Activated T-helper 1 cell treated with anti-CD3 and anti-CD28 coated beads, Interleukin-12 subunit alpha, Interleukin-12 subunit beta, Interleukin-2, Interleukin-4 antibody, amounts not matched to agents 30 ng/mL and 10 ng/mL and 1 ng/mL, durations not matched to agents 14 hours and 24 hours and 36 hours (primary cell): ENCODE measurements around the gene SMG9. TPM values are rescaled to one million over a fixed set of nuclear protein-coding genes. Genes with fewer than 3 reads are reported as not detected.
"Not testable (repeated sequence)": the region's sequence is repeated elsewhere in the genome, so short reads cannot be mapped to it uniquely, and the experiment has no call there.

Source experiments
- DNase-seq: peaks from one replicate; pipeline ENCODE4 v3.0.0; 2021; ENCODE audit warnings: low spot score
- H3K27ac Mint-ChIP-seq: one replicate; pipeline ENCODE4 v1.8.0; 2021; ENCODE audit warnings: mild to moderate bottlenecking, mixed read lengths
- H3K27me3 Mint-ChIP-seq: one replicate; pipeline ENCODE4 v1.8.0; 2022; ENCODE audit warnings: mild to moderate bottlenecking, moderate library complexity, mixed read lengths; ENCODE audit not compliant: insufficient read depth
- H3K36me3 Mint-ChIP-seq: one replicate; pipeline ENCODE4 v1.8.0; 2021; ENCODE audit warnings: low read depth, mixed read lengths
- H3K4me1 Mint-ChIP-seq: one replicate; pipeline ENCODE4 v1.8.0; 2021; ENCODE audit warnings: low read depth, mixed read lengths
- H3K4me3 Mint-ChIP-seq: one replicate; pipeline ENCODE4 v1.8.0; 2021; ENCODE audit warnings: mild to moderate bottlenecking, moderate library complexity, mixed read lengths
- H3K9me3 Mint-ChIP-seq: one replicate; pipeline ENCODE4 v1.8.0; 2021; ENCODE audit warnings: mixed read lengths
- intact Hi-C: fragments of 100-400 bp; cut with micrococcal nuclease; formaldehyde crosslinking; loops from one replicate; pipeline ENCODE4 v1.15.1; 2024
- total RNA-seq: library from RNA; stranded (reverse); gene quantifications from 2 replicates; pipeline ENCODE4 v1.2.3, GENCODE V29; 2022

Gene SMG9
- total RNA-seq, 1 donor from 2014 or later, result 89.2 TPM

GRCh38 chr19:43776286-43776685, 21.5 kb upstream of the SMG9 start:
- peak overlapping the region; percentile 83 for H3K27ac Mint-ChIP-seq
- no peak for DNase-seq
- peaks cover 49% of the 10 kb centered on the region for H3K36me3 Mint-ChIP-seq
- H3K4me3 Mint-ChIP-seq, result peak overlapping the region; percentile 85
- H3K4me1 Mint-ChIP-seq, result peaks cover 57% of the 10 kb centered on the region
- intact Hi-C loops, result loop anchor here (1.0 kb wide), 1 partner anchor 11 kb away; no protein-coding TSS in a partner anchor
- no peaks in the 10 kb centered on the region for H3K27me3 Mint-ChIP-seq
- no peaks in the 10 kb centered on the region for H3K9me3 Mint-ChIP-seq

- H3K27ac Mint-ChIP-seq, result peak overlapping the region; percentile 83
- no peak for DNase-seq
- peaks cover 58% of the 10 kb centered on the region for H3K36me3 Mint-ChIP-seq
- peaks cover 58% of the 10 kb centered on the region for H3K4me1 Mint-ChIP-seq
- intact Hi-C loops, result no loop called here
- H3K9me3 Mint-ChIP-seq, result no peaks in the 10 kb centered on the region
- no peaks in the 10 kb centered on the region for H3K27me3 Mint-ChIP-seq
- peak overlapping the region; percentile 66 for H3K4me3 Mint-ChIP-seq
Observed at GRCh38 chr19:43775299-43775890, 20.6 kb upstream of the SMG9 start.

GRCh38 chr19:43774940-43775258, 20.1 kb upstream of the SMG9 start:
- H3K27ac Mint-ChIP-seq, H3K4me3 Mint-ChIP-seq, H3K27me3 Mint-ChIP-seq, H3K9me3 Mint-ChIP-seq, intact Hi-C loops, DNase-seq: not testable (repeated sequence)
- peaks cover 62% of the 10 kb centered on the region for H3K4me1 Mint-ChIP-seq
- H3K36me3 Mint-ChIP-seq, result peaks cover 63% of the 10 kb centered on the region

GRCh38 chr19:43774103-43774939, 19.6 kb upstream of the SMG9 start:
- Mint-ChIP-seq H3K27ac (no peak overlapping the region), H3K36me3 (peaks cover 62% of the 10 kb centered on the region), H3K27me3 (no peaks in the 10 kb centered on the region), H3K4me1 (peaks cover 62% of the 10 kb centered on the region), H3K9me3 (no peaks in the 10 kb centered on the region), H3K4me3 (no peak overlapping the region)
- intact Hi-C loops, result no loop called here
- DNase-seq, result no peak

GRCh38 chr19:43773725-43774102, 19.0 kb upstream of the SMG9 start:
- no peak for DNase-seq
- peaks cover 64% of the 10 kb centered on the region for H3K4me1 Mint-ChIP-seq
- H3K27me3 Mint-ChIP-seq, result no peaks in the 10 kb centered on the region
- no peak overlapping the region for H3K27ac Mint-ChIP-seq
- intact Hi-C loops, result no loop called here
- no peaks in the 10 kb centered on the region for H3K9me3 Mint-ChIP-seq
- H3K36me3 Mint-ChIP-seq, result peaks cover 67% of the 10 kb centered on the region
- no peak overlapping the region for H3K4me3 Mint-ChIP-seq

- Mint-ChIP-seq H3K4me3 (no peak overlapping the region), H3K36me3 (peaks cover 77% of the 10 kb centered on the region), H3K9me3 (no peaks in the 10 kb centered on the region), H3K27me3 (no peaks in the 10 kb centered on the region), H3K4me1 (peaks cover 71% of the 10 kb centered on the region), H3K27ac (no peak overlapping the region)
- intact Hi-C loops, result loop anchor here (5.0 kb wide), 1 partner anchor 242 kb away; the partner anchor contains the start of gene ETHE1
- DNase-seq, result no peak
Observed at GRCh38 chr19:43769256-43769655, 14.5 kb upstream of the SMG9 start.

GRCh38 chr19:43768273-43769050, 13.7 kb upstream of the SMG9 start:
- Mint-ChIP-seq H3K27ac (peak overlapping the region; percentile 73), H3K4me1 (peaks cover 76% of the 10 kb centered on the region), H3K4me3 (no peak overlapping the region), H3K27me3 (no peaks in the 10 kb centered on the region), H3K36me3 (peaks cover 78% of the 10 kb centered on the region), H3K9me3 (no peaks in the 10 kb centered on the region)
- DNase-seq, result no peak
- intact Hi-C loops, result loop anchor here (5.0 kb wide), 1 partner anchor 241 kb away; the partner anchor contains the start of gene ETHE1

GRCh38 chr19:43767818-43768217, 13.1 kb upstream of the SMG9 start:
- H3K36me3 Mint-ChIP-seq, result peaks cover 78% of the 10 kb centered on the region
- intact Hi-C loops, result loop anchor here (5.0 kb wide), 1 partner anchor 241 kb away; the partner anchor contains the start of gene ETHE1
- H3K4me3 Mint-ChIP-seq, result no peak overlapping the region
- H3K9me3 Mint-ChIP-seq, result no peaks in the 10 kb centered on the region
- peaks cover 79% of the 10 kb centered on the region for H3K4me1 Mint-ChIP-seq
- no peak for DNase-seq
- peak overlapping the region; percentile 90 for H3K27ac Mint-ChIP-seq
- H3K27me3 Mint-ChIP-seq, result no peaks in the 10 kb centered on the region

- Mint-ChIP-seq H3K27me3 (no peaks in the 10 kb centered on the region), H3K4me3 (no peak overlapping the region), H3K4me1 (peaks cover 84% of the 10 kb centered on the region), H3K36me3 (peaks cover 78% of the 10 kb centered on the region), H3K9me3 (no peaks in the 10 kb centered on the region), H3K27ac (peak overlapping the region; percentile 90)
- intact Hi-C loops, result loop anchor here (5.0 kb wide), 1 partner anchor 240 kb away; the partner anchor contains the start of gene ETHE1
- DNase-seq, result no peak
Observed at GRCh38 chr19:43767316-43767715, 12.6 kb upstream of the SMG9 start.

- no peak for DNase-seq
- H3K36me3 Mint-ChIP-seq, result peaks cover 79% of the 10 kb centered on the region
- H3K4me1 Mint-ChIP-seq, result peaks cover 88% of the 10 kb centered on the region
- peak overlapping the region; percentile 90 for H3K27ac Mint-ChIP-seq
- no peaks in the 10 kb centered on the region for H3K9me3 Mint-ChIP-seq
- H3K4me3 Mint-ChIP-seq, result peak overlapping the region; percentile 50
- H3K27me3 Mint-ChIP-seq, result no peaks in the 10 kb centered on the region
- intact Hi-C loops, result loop anchor here (1.0 to 5.0 kb wide), 2 partner anchors 43 to 239 kb away; partner anchors contain the start of gene ETHE1
Observed at GRCh38 chr19:43766755-43767043, 11.9 kb upstream of the SMG9 start.

GRCh38 chr19:43765109-43765876, 10.5 kb upstream of the SMG9 start:
- H3K27ac Mint-ChIP-seq, result peak overlapping the region; percentile 90
- H3K4me3 Mint-ChIP-seq, result peak overlapping the region; percentile 50
- no peaks in the 10 kb centered on the region for H3K27me3 Mint-ChIP-seq
- intact Hi-C loops, result loop anchor here (1.0 to 5.0 kb wide), 5 partner anchors 11 to 238 kb away; partner anchors contain the start of genes ETHE1 and SMG9
- H3K9me3 Mint-ChIP-seq, result no peaks in the 10 kb centered on the region
- peak; percentile 81 for DNase-seq
- H3K4me1 Mint-ChIP-seq, result peaks cover 87% of the 10 kb centered on the region
- H3K36me3 Mint-ChIP-seq, result peaks cover 71% of the 10 kb centered on the region

GRCh38 chr19:43764684-43765083, 9.9 kb upstream of the SMG9 start:
- not testable (repeated sequence) for H3K9me3 Mint-ChIP-seq, DNase-seq, H3K27me3 Mint-ChIP-seq
- peaks cover 84% of the 10 kb centered on the region for H3K4me1 Mint-ChIP-seq
- intact Hi-C loops, result loop anchor here (1.0 to 5.0 kb wide), 5 partner anchors 10 to 237 kb away; partner anchors contain the start of genes ETHE1 and SMG9
- peak overlapping the region; percentile 90 for H3K27ac Mint-ChIP-seq
- peaks cover 65% of the 10 kb centered on the region for H3K36me3 Mint-ChIP-seq
- H3K4me3 Mint-ChIP-seq, result peak overlapping the region; percentile 50
